Osteocyte (in vitro differentiated cells): ENCODE data around the gene ADH1C. TPM values are rescaled to one million over a fixed set of nuclear protein-coding genes. Genes with fewer than 3 reads are reported as not detected.
"Not testable (repeated sequence)": the region's sequence is repeated elsewhere in the genome, so short reads cannot be mapped to it uniquely, and the experiment has no call there.

Source experiments
- DNase-seq: peaks from one replicate; pipeline ENCODE4 v3.0.0; 2021; ENCODE audit warnings: mixed read lengths; ENCODE audit not compliant: unreplicated experiment; ENCODE audit errors: extremely low spot score
- H3K27ac Mint-ChIP-seq: one replicate; pipeline ENCODE4 v1.8.0; 2021; ENCODE audit warnings: mild to moderate bottlenecking, mixed read lengths; ENCODE audit not compliant: unreplicated experiment
- H3K27me3 Mint-ChIP-seq: one replicate; pipeline ENCODE4 v1.8.0; 2021; ENCODE audit warnings: mixed read lengths; ENCODE audit not compliant: unreplicated experiment
- H3K36me3 Mint-ChIP-seq: one replicate; pipeline ENCODE4 v1.8.0; 2021; ENCODE audit warnings: mixed read lengths; ENCODE audit not compliant: unreplicated experiment
- H3K4me1 Mint-ChIP-seq: one replicate; pipeline ENCODE4 v1.8.0; 2021; ENCODE audit warnings: mixed read lengths; ENCODE audit not compliant: unreplicated experiment
- H3K4me3 Mint-ChIP-seq: one replicate; pipeline ENCODE4 v1.8.0; 2021; ENCODE audit warnings: mild to moderate bottlenecking, moderate library complexity, mixed read lengths; ENCODE audit not compliant: unreplicated experiment
- H3K9me3 Mint-ChIP-seq: one replicate; pipeline ENCODE4 v1.8.0; 2021; ENCODE audit warnings: mixed read lengths; ENCODE audit not compliant: unreplicated experiment
- CTCF ChIP-seq: fragments of 200-600 bp; sonication (generic); IDR thresholded peaks from 2 replicates; pipeline ENCODE4 v1.5.0; 2021; ENCODE audit warnings: antibody characterized with exemption, mild to moderate bottlenecking, moderate library complexity
- total RNA-seq: library from RNA; stranded (reverse); gene quantifications from 2 replicates; pipeline ENCODE4 v1.2.1, GENCODE V29; 2021

Gene ADH1C
- total RNA-seq, 1 donor from 2014 or later, result not detected

- H3K27me3 Mint-ChIP-seq, result no peaks in the 10 kb centered on the region
- no peaks in the 10 kb centered on the region for H3K36me3 Mint-ChIP-seq
- no peak overlapping the region for H3K4me3 Mint-ChIP-seq
- TF ChIP-seq CTCF, result no peak
- no peak for DNase-seq
- peaks cover 37% of the 10 kb centered on the region for H3K4me1 Mint-ChIP-seq
- peaks cover 14% of the 10 kb centered on the region for H3K9me3 Mint-ChIP-seq
- H3K27ac Mint-ChIP-seq, result no peak overlapping the region
These were observed 29.1 kb upstream of the ADH1C start for GRCh38 chr4:99381588-99382175.

- Mint-ChIP-seq H3K9me3 (peaks cover 23% of the 10 kb centered on the region), H3K27me3 (no peaks in the 10 kb centered on the region), H3K36me3 (no peaks in the 10 kb centered on the region), H3K27ac (no peak overlapping the region), H3K4me1 (peaks cover 37% of the 10 kb centered on the region), H3K4me3 (no peak overlapping the region)
- TF ChIP-seq CTCF, result no peak
- no peak for DNase-seq
These were observed 27.0 kb upstream of the ADH1C start for GRCh38 chr4:99379571-99379970.

- Mint-ChIP-seq H3K4me1 (peaks cover 32% of the 10 kb centered on the region), H3K9me3 (peaks cover 26% of the 10 kb centered on the region), H3K27me3 (no peaks in the 10 kb centered on the region), H3K27ac (no peak overlapping the region), H3K4me3 (no peak overlapping the region), H3K36me3 (no peaks in the 10 kb centered on the region)
- no peak for DNase-seq
- no peak for TF ChIP-seq CTCF
These were observed 26.3 kb upstream of the ADH1C start for GRCh38 chr4:99378876-99379275.

GRCh38 chr4:99377341-99377740, 24.8 kb upstream of the ADH1C start:
- not testable (repeated sequence) for DNase-seq, H3K27me3 Mint-ChIP-seq, H3K4me3 Mint-ChIP-seq, H3K27ac Mint-ChIP-seq, H3K36me3 Mint-ChIP-seq
- Mint-ChIP-seq H3K9me3 (peaks cover 28% of the 10 kb centered on the region), H3K4me1 (peaks cover 17% of the 10 kb centered on the region)
- TF ChIP-seq CTCF, result peak; percentile 59

- not testable (repeated sequence) for DNase-seq, H3K27ac Mint-ChIP-seq, H3K36me3 Mint-ChIP-seq, H3K4me3 Mint-ChIP-seq, H3K27me3 Mint-ChIP-seq, H3K4me1 Mint-ChIP-seq
- H3K9me3 Mint-ChIP-seq, result peaks cover 31% of the 10 kb centered on the region
These were observed 19.9 kb upstream of the ADH1C start for GRCh38 chr4:99372464-99372863.

DNA sequence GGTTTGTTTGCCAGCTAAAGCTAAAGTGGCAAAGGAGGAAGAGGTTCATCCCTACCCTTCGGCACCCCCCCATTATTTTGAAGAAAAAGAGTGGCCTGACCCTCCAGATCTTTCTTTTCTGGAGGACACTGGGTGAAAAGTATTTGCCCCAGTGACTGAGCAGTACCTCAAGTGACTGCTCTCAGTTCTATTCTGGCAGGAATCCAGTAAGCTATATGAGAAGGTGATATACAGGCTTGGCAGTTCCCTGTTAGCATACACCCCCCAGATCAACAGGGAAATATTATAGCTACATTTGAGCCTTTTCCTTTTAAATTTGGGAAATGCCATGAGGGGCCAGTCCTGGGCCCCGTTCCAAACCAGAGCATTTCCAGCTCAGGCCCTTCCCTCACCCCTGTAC, 15.3 kb upstream of the ADH1C start:
- not testable (repeated sequence) for H3K27ac Mint-ChIP-seq, H3K4me3 Mint-ChIP-seq, H3K27me3 Mint-ChIP-seq, H3K4me1 Mint-ChIP-seq, DNase-seq, H3K36me3 Mint-ChIP-seq
- H3K9me3 Mint-ChIP-seq, result peaks cover 20% of the 10 kb centered on the region
